ENCODE measurements around the gene KLHL28.
"Not testable (repeated sequence)": the region's sequence is repeated elsewhere in the genome, so short reads cannot be mapped to it uniquely, and the experiment has no call there.

KLHL28 gene

GRCh38 chr14:44893535-44893934 is 68.2 kb downstream of the KLHL28 start:
- Histone ChIP-seq H3K4me3 (ENCODE audit: low read depth, low read length) (no peak overlapping the region), H3K36me3 (ENCODE audit: control insufficient read depth, insufficient read depth, low read length) (no peaks in the 10 kb centered on the region), H3K27me3 (ENCODE audit: control insufficient read depth, insufficient read depth, low read length) (no peaks in the 10 kb centered on the region), H3K9ac (ENCODE audit: low read depth, low read length) (no peak overlapping the region), H3K9me3 (ENCODE audit: control insufficient read depth, insufficient read depth, low read length) (no peaks in the 10 kb centered on the region), H3K4me1 (ENCODE audit: control insufficient read depth, insufficient read depth, low read length) (peaks cover 3% of the 10 kb centered on the region)

DNA sequence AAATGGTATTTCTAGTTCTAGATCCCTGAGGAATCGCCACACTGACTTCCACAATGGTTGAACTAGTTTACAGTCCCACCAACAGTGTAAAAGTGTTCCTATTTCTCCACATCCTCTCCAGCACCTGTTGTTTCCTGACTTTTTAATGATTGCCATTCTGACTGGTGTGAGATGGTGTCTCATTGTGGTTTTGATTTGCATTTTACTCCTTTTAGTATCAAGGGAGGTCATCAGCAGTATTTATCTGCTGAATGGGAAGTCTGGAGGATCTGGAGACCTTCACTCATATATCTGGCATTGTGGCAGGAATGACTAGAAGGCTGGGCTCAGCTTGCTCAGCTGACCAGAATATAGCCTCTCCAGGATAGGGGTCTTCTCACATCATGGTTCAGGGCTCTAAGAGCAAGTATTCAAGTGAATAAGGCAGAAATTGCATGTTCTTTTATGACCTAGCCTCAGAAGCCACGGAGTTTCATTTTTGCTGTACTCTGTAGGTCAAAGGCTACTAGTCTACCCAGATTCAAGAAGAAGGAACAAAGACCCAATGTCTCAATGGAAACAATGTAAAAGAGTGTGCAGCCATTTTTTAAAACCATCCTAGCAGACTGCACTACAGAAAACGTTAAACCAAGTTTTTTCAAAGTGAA is 69.9 kb downstream of the KLHL28 start:
- not testable (repeated sequence) for H3K9ac ChIP-seq (ENCODE audit: low read depth, low read length); H3K9me3 ChIP-seq (ENCODE audit: control insufficient read depth, insufficient read depth, low read length); H3K36me3 ChIP-seq (ENCODE audit: control insufficient read depth, insufficient read depth, low read length); H3K4me3 ChIP-seq (ENCODE audit: low read depth, low read length); H3K4me1 ChIP-seq (ENCODE audit: control insufficient read depth, insufficient read depth, low read length); H3K27me3 ChIP-seq (ENCODE audit: control insufficient read depth, insufficient read depth, low read length)

DNA sequence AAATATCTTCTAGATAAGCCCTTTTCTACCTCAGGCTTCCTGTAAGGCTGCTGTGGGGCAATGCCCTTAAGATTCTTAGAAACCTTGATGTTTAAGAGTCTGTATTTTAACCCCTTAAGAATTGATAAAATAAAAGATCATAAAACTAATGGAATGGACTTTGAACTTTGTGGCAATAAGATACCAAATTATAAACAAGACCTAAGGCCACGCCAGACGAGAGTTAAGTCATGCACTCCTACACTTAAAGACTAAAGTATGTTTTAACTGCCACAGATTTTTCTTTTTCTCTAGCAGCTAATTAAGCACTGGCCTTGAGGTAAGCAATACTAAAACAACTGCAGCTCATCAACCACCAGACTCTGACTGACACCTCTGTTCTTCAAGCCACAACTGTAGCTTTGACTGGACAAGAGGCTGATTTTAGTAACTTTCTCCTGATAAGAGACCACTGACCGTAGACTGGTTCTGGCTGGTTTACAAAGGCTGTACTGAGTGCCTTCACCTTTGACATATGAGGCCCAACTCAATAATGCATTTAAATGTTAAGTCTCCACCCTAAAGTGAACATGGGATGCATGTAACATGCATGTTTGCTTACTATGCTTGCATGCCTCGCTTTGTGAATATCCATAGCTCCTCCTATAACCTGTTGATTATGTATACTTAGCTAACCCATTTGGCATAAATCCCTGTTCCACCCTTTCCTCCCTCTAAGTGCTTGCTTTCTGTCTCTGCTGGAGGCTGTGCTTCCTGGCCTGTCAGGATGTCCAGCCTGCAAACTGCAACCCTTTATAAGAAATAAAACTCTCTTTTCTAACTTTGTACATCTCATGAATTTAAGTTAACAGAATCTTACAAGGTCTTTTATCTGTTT is 71.9 kb downstream of the KLHL28 start:
- H3K4me1 ChIP-seq (ENCODE audit: control insufficient read depth, insufficient read depth, low read length): no peaks in the 10 kb centered on the region
- H3K9me3 ChIP-seq (ENCODE audit: control insufficient read depth, insufficient read depth, low read length): no peaks in the 10 kb centered on the region
- H3K9ac ChIP-seq (ENCODE audit: low read depth, low read length): no peak overlapping the region
- no peak overlapping the region for H3K4me3 ChIP-seq (ENCODE audit: low read depth, low read length)
- no peaks in the 10 kb centered on the region for H3K36me3 ChIP-seq (ENCODE audit: control insufficient read depth, insufficient read depth, low read length)
- H3K27me3 ChIP-seq (ENCODE audit: control insufficient read depth, insufficient read depth, low read length): no peaks in the 10 kb centered on the region

DNA sequence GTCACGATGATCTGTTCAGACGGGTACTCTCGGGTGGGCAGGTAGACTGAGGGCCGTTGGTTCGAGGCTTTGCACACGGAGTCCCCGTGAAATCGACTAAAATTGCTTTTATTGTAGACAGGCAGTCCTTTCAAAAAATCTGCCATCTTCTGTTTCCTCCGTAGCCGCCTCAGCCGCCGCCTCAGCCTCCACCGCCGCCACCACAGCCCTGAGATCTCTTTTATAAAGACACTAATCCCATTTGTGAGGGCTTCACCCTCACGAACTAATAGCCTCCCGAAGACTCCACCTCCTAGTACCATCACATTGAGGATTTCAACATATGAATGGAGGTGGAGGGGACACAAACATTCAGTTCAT is 74.2 kb downstream of the KLHL28 start:
- no peak overlapping the region for H3K9ac ChIP-seq (ENCODE audit: low read depth, low read length)
- no peaks in the 10 kb centered on the region for H3K9me3 ChIP-seq (ENCODE audit: control insufficient read depth, insufficient read depth, low read length)
- no peaks in the 10 kb centered on the region for H3K27me3 ChIP-seq (ENCODE audit: control insufficient read depth, insufficient read depth, low read length)
- H3K4me1 ChIP-seq (ENCODE audit: control insufficient read depth, insufficient read depth, low read length): no peaks in the 10 kb centered on the region
- no peaks in the 10 kb centered on the region for H3K36me3 ChIP-seq (ENCODE audit: control insufficient read depth, insufficient read depth, low read length)
- H3K4me3 ChIP-seq (ENCODE audit: low read depth, low read length): no peak overlapping the region

GRCh38 chr14:44886860-44887595 is 74.7 kb downstream of the KLHL28 start:
- Histone ChIP-seq H3K9ac (ENCODE audit: low read depth, low read length) (no peak overlapping the region), H3K4me3 (ENCODE audit: low read depth, low read length) (no peak overlapping the region), H3K9me3 (ENCODE audit: control insufficient read depth, insufficient read depth, low read length) (no peaks in the 10 kb centered on the region), H3K27me3 (ENCODE audit: control insufficient read depth, insufficient read depth, low read length) (no peaks in the 10 kb centered on the region), H3K4me1 (ENCODE audit: control insufficient read depth, insufficient read depth, low read length) (no peaks in the 10 kb centered on the region), H3K36me3 (ENCODE audit: control insufficient read depth, insufficient read depth, low read length) (no peaks in the 10 kb centered on the region)

- Histone ChIP-seq H3K4me3 (ENCODE audit: low read depth, low read length) (no peak overlapping the region), H3K4me1 (ENCODE audit: control insufficient read depth, insufficient read depth, low read length) (no peaks in the 10 kb centered on the region), H3K9me3 (ENCODE audit: control insufficient read depth, insufficient read depth, low read length) (no peaks in the 10 kb centered on the region), H3K36me3 (ENCODE audit: control insufficient read depth, insufficient read depth, low read length) (no peaks in the 10 kb centered on the region), H3K27me3 (ENCODE audit: control insufficient read depth, insufficient read depth, low read length) (no peaks in the 10 kb centered on the region), H3K9ac (ENCODE audit: low read depth, low read length) (no peak overlapping the region)
Observed at GRCh38 chr14:44880791-44881190, 81.0 kb downstream of the KLHL28 start.

Measured in iPS-15b (cell line).